OCI-LY3 (cell line): ENCODE results near the gene MISP.

ENCODE experiments used
- H2AFZ ChIP-seq: fragments of 200-600, 300-600 bp; shearing (Covaris generic); 2 replicates; pipeline ENCODE4 v1.6.0; 2014; ENCODE audit warnings: antibody characterized with exemption, low read depth, low read length
- H3K27ac ChIP-seq: fragments of 200-600, 300-600 bp; sonication (generic); 2 replicates; pipeline ENCODE4 v1.5.1; 2014; ENCODE audit warnings: mild to moderate bottlenecking, low read length, moderate library complexity, mixed read lengths
- H3K27me3 ChIP-seq: fragments of 200-600, 300-600 bp; sonication (generic); 2 replicates; pipeline ENCODE4 v1.6.1; 2014; ENCODE audit warnings: low read depth, low read length, mixed read lengths
- H3K36me3 ChIP-seq: fragments of 200-600, 300-600 bp; sonication (generic); replicated peaks from 2 replicates; pipeline ENCODE3; 2014; ENCODE audit warnings: low read depth, low read length, mixed read lengths
- H3K4me1 ChIP-seq: fragments of 300-600, 200-600 bp; sonication (generic); 2 replicates; pipeline ENCODE4 v1.6.1; 2014; ENCODE audit warnings: low read length, mixed read lengths
- H3K4me2 ChIP-seq: fragments of 200-600, 300-600 bp; sonication (generic); 2 replicates; pipeline ENCODE4 v1.6.1; 2014; ENCODE audit warnings: low read length, mixed read lengths
- H3K4me3 ChIP-seq: fragments of 300-600, 200-600 bp; sonication (generic); 2 replicates; pipeline ENCODE4 v1.5.1; 2014; ENCODE audit warnings: antibody characterized with exemption, mild to moderate bottlenecking, low read length, moderate library complexity
- H3K79me2 ChIP-seq: fragments of 300-600, 200-600 bp; shearing (Covaris generic); 2 replicates; pipeline ENCODE4 v1.6.1; 2014; ENCODE audit warnings: mild to moderate bottlenecking, low read length, mixed read lengths
- H3K9ac ChIP-seq: fragments of 300-600, 200-600 bp; shearing (Covaris generic); 2 replicates; pipeline ENCODE4 v1.6.0; 2014; ENCODE audit warnings: mild to moderate bottlenecking, low read length, moderate library complexity
- H3K9me3 ChIP-seq: fragments of 200-600, 300-600 bp; shearing (Covaris generic); 2 replicates; pipeline ENCODE4 v1.6.1; 2014; ENCODE audit warnings: low read length, mixed read lengths; ENCODE audit not compliant: insufficient read depth
- H4K20me1 ChIP-seq: fragments of 200-600, 300-600 bp; sonication (generic); 2 replicates; pipeline ENCODE4 v1.6.1; 2016; ENCODE audit warnings: low read length, mixed read lengths; ENCODE audit not compliant: insufficient read depth
- EZH2phosphoT487 ChIP-seq: fragments of 200-600 bp; shearing (Covaris generic); IDR thresholded peaks from 2 replicates; pipeline ENCODE4 v1.6.1; 2018; ENCODE audit warnings: antibody characterized with exemption, mixed run types, low read depth
- TF ChIP-seq, protein P1 (sequence below): fragments of 200-600, 300-600 bp; sonication (generic); IDR thresholded peaks from 2 replicates; pipeline ENCODE4 v1.5.1; 2014; ENCODE audit warnings: antibody characterized with exemption, low read length, low read depth

Gene MISP

DNA sequence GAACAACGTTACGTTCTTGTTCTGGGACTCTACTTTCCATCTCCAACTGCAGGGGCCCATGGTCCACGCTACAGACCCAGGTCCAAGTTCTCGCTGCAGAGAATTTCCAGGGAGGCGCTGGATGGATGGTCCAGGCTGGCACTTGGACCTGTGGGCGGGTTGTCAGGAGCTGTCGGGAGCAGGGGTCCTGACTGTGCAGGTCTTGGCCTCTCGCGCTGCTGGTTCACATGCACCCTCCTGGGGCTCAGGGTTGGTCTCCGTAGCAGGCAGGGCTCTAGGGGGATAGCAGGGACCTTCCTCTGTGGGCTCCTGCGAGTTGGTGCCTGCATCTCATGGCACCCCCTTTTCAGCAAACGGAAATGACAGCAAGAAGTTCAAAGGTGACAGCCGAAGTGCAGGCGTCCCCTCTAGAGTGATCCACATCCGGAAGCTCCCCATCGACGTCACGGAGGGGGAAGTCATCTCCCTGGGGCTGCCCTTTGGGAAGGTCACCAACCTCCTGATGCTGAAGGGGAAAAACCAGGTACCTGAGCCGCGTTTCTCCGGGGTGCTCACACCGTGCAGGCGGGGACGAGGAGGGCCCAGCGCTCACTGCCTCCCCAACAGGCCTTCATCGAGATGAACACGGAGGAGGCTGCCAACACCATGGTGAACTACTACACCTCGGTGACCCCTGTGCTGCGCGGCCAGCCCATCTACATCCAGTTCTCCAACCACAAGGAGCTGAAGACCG is 52.9 kb downstream of the MISP start:
- H3K27ac ChIP-seq = no peak overlapping the region
- no peak overlapping the region for H3K4me2 ChIP-seq
- H2AFZ ChIP-seq = no peak overlapping the region
- H3K9me3 ChIP-seq = no peaks in the 10 kb centered on the region
- peaks cover 12% of the 10 kb centered on the region for H3K4me1 ChIP-seq
- no peak for TF ChIP-seq EZH2phosphoT487
- TF ChIP-seq, protein P1, sequence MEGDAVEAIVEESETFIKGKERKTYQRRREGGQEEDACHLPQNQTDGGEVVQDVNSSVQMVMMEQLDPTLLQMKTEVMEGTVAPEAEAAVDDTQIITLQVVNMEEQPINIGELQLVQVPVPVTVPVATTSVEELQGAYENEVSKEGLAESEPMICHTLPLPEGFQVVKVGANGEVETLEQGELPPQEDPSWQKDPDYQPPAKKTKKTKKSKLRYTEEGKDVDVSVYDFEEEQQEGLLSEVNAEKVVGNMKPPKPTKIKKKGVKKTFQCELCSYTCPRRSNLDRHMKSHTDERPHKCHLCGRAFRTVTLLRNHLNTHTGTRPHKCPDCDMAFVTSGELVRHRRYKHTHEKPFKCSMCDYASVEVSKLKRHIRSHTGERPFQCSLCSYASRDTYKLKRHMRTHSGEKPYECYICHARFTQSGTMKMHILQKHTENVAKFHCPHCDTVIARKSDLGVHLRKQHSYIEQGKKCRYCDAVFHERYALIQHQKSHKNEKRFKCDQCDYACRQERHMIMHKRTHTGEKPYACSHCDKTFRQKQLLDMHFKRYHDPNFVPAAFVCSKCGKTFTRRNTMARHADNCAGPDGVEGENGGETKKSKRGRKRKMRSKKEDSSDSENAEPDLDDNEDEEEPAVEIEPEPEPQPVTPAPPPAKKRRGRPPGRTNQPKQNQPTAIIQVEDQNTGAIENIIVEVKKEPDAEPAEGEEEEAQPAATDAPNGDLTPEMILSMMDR = no peak
- peaks cover 96% of the 10 kb centered on the region for H3K36me3 ChIP-seq
- H3K4me3 ChIP-seq = no peak overlapping the region
- no peak overlapping the region for H3K9ac ChIP-seq
- peaks cover 100% of the 10 kb centered on the region for H3K79me2 ChIP-seq
- peaks cover 100% of the 10 kb centered on the region for H4K20me1 ChIP-seq
- H3K27me3 ChIP-seq = no peaks in the 10 kb centered on the region

DNA sequence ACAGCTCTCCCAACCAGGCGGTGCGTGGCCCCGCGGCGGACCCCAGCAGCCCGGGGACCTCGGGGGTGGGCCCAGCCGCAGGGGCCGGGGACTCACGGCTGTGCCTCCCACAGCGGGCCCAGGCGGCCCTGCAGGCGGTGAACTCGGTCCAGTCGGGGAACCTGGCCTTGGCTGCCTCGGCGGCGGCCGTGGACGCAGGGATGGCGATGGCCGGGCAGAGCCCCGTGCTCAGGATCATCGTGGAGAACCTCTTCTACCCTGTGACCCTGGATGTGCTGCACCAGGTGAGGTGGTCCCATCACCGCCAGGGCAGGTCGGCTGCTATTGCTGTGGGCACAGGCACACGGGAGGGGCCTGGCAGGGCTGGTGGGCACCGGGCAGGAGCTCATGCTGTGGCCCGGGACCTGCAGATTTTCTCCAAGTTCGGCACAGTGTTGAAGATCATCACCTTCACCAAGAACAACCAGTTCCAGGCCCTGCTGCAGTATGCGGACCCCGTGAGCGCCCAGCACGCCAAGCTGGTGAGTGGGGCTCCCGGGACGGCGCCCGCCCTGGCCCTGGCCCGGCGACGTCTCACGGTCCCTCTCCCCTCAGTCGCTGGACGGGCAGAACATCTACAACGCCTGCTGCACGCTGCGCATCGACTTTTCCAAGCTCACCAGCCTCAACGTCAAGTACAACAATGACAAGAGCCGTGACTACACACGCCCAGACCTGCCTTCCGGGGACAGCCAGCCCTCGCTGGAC is 53.7 kb downstream of the MISP start:
- Histone ChIP-seq H3K36me3 (peaks cover 92% of the 10 kb centered on the region), H3K4me1 (peaks cover 4% of the 10 kb centered on the region), H3K9me3 (no peaks in the 10 kb centered on the region), H3K27ac (no peak overlapping the region), H3K9ac (no peak overlapping the region), H3K79me2 (peaks cover 96% of the 10 kb centered on the region), H3K4me2 (no peak overlapping the region), H3K4me3 (no peak overlapping the region), H2AFZ (no peak overlapping the region), H3K27me3 (no peaks in the 10 kb centered on the region), H4K20me1 (peaks cover 97% of the 10 kb centered on the region)
- no peak for TF ChIP-seq EZH2phosphoT487
- TF ChIP-seq, protein P1 = no peak

GRCh38 chr19:805166-805551 is 54.2 kb downstream of the MISP start:
- H3K27me3 ChIP-seq = no peaks in the 10 kb centered on the region
- TF ChIP-seq EZH2phosphoT487 = no peak
- TF ChIP-seq, protein P1 = 0 out of 2 replicates have a peak, but pooled peaks have one; percentile 12
- no peak overlapping the region for H3K4me2 ChIP-seq
- no peak overlapping the region for H3K9ac ChIP-seq
- H3K4me3 ChIP-seq = no peak overlapping the region
- peaks cover 94% of the 10 kb centered on the region for H3K79me2 ChIP-seq
- H2AFZ ChIP-seq = no peak overlapping the region
- peaks cover 2% of the 10 kb centered on the region; the same call in 1 of the 2 replicates for H3K4me1 ChIP-seq
- H3K27ac ChIP-seq = no peak overlapping the region
- H3K9me3 ChIP-seq = no peaks in the 10 kb centered on the region
- H3K36me3 ChIP-seq = peaks cover 95% of the 10 kb centered on the region
- H4K20me1 ChIP-seq = peaks cover 97% of the 10 kb centered on the region
